GM19023 (cell line): ENCODE results near the gene EEF1E1.
"Not testable (repeated sequence)": the region's sequence is repeated elsewhere in the genome, so short reads cannot be mapped to it uniquely, and the experiment has no call there.

Experiments
- ATAC-seq: cut with Tn5 transposase; IDR thresholded peaks from one replicate; pipeline ENCODE4 v1.9.1; 2021; ENCODE audit warnings: mild to moderate bottlenecking, moderate library complexity; ENCODE audit not compliant: unreplicated experiment

The EEF1E1 gene

GRCh38 chr6:8064638-8065518, 37.5 kb downstream of the EEF1E1 start:
- ATAC-seq = no peak

- ATAC-seq = peak; percentile 86
Observed at GRCh38 chr6:8063761-8064637, 38.3 kb downstream of the EEF1E1 start, which contains the start of gene BLOC1S5. Gene BLOC1S5, minus strand, starts transcription at chr6:8064389. Its CDS starts 13 bp downstream, at chr6:8064376.

GRCh38 chr6:8061736-8062135, 40.6 kb downstream of the EEF1E1 start:
- no peak for ATAC-seq

- no peak for ATAC-seq
Observed at GRCh38 chr6:8060346-8060745, 42.0 kb downstream of the EEF1E1 start.

GRCh38 chr6:8059129-8059528, 43.2 kb downstream of the EEF1E1 start:
- no peak for ATAC-seq

- no peak for ATAC-seq
Observed at GRCh38 chr6:8057793-8058192, 44.6 kb downstream of the EEF1E1 start.

- no peak for ATAC-seq
Observed at GRCh38 chr6:8057263-8057662, 45.1 kb downstream of the EEF1E1 start.

GRCh38 chr6:8054276-8054675, 48.1 kb downstream of the EEF1E1 start:
- no peak for ATAC-seq

- ATAC-seq = no peak
Observed at GRCh38 chr6:8047541-8048292, 54.6 kb downstream of the EEF1E1 start.

GRCh38 chr6:8045769-8046168, 56.6 kb downstream of the EEF1E1 start:
- not testable (repeated sequence) for ATAC-seq

GRCh38 chr6:8043221-8043620, 59.1 kb downstream of the EEF1E1 start:
- ATAC-seq = no peak

- ATAC-seq = no peak
Observed at GRCh38 chr6:8041913-8042583, 60.3 kb downstream of the EEF1E1 start.

- not testable (repeated sequence) for ATAC-seq
Observed at GRCh38 chr6:8034107-8034506, 68.2 kb downstream of the EEF1E1 start.

GRCh38 chr6:8030920-8031319, 71.4 kb downstream of the EEF1E1 start:
- no peak for ATAC-seq
